H1 (cell line): ENCODE results near the gene LMTK3. TPM values are rescaled to one million over a fixed set of nuclear protein-coding genes. Genes with fewer than 3 reads are reported as not detected.

Source experiments
- CTCF ChIA-PET: fragments of 300-600 bp; sonication (Branson Sonifier 250); formaldehyde crosslinking; loops from one replicate; lab custom pipeline; 2021; ENCODE audit not compliant: partially characterized antibody; lab: Charles Lee
- POLR2A ChIA-PET: fragments of 300-600 bp; sonication (Branson Sonifier 250); formaldehyde crosslinking; loops from one replicate; lab custom pipeline; 2021; ENCODE audit warnings: inconsistent platforms; ENCODE audit not compliant: partially characterized antibody; lab: Charles Lee
- DNase-seq, 2 experiments: peaks; one replicate each; pipeline versions ENCODE4 v3.0.0 to v3.0.0-alpha.2; 2010 to 2022; ENCODE audit warnings: low spot score in 2 of 2, low read depth in 1 of 2, mixed read lengths in 1 of 2
- FAIRE-seq: peaks from 2 replicates; lab custom pipeline; 2011; peaks lifted over from hg19 to GRCh38; lab: Jason Lieb, UNC
- H2AFZ ChIP-seq: 2 replicates; pipeline ENCODE4 v1.8.1; 2012; ENCODE audit warnings: low read length, inconsistent platforms
- H2AK5ac ChIP-seq: 2 replicates; pipeline ENCODE4 v1.6.1; 2013; ENCODE audit warnings: low read depth, low read length
- H2BK120ac ChIP-seq: replicated peaks from 2 replicates; pipeline ENCODE3; 2013; ENCODE audit warnings: low read depth, low read length, inconsistent platforms
- H2BK12ac ChIP-seq: 2 replicates; pipeline ENCODE4 v1.6.1; 2013; ENCODE audit warnings: low read depth, low read length
- H2BK15ac ChIP-seq: 2 replicates; pipeline ENCODE4 v1.6.1; 2013; ENCODE audit warnings: low read length
- H2BK20ac ChIP-seq: 2 replicates; pipeline ENCODE4 v1.6.1; 2013; ENCODE audit warnings: low read length
- H2BK5ac ChIP-seq: 2 replicates; pipeline ENCODE4 v1.6.1; 2013; ENCODE audit warnings: low read depth, low read length
- H3K14ac ChIP-seq: 2 replicates; pipeline ENCODE4 v1.6.1; 2013; ENCODE audit warnings: inconsistent platforms; ENCODE audit not compliant: insufficient read length
- H3K18ac ChIP-seq: 2 replicates; pipeline ENCODE4 v1.6.1; 2013; ENCODE audit warnings: low read length; ENCODE audit errors: extremely low read depth
- H3K23ac ChIP-seq: 2 replicates; pipeline ENCODE4 v1.6.1; 2013; ENCODE audit warnings: inconsistent platforms; ENCODE audit not compliant: insufficient read length
- H3K23me2 ChIP-seq: 2 replicates; pipeline ENCODE4 v1.6.1; 2013; ENCODE audit warnings: low read depth, low read length
- H3K27ac ChIP-seq: 2 replicates; pipeline ENCODE4 v1.6.1; 2011; ENCODE audit warnings: low read depth, low read length, inconsistent platforms
- H3K27me3 ChIP-seq, 4 experiments: replicated peaks in 1 of 4; 1 replicate in 1 of 4; 2 replicates in 3 of 4; pipeline versions ENCODE4 v1.6.1 to v1.8.1; 2011 to 2013; ENCODE audit warnings: low read length in 3 of 4, mild to moderate bottlenecking in 3 of 4, inconsistent platforms in 2 of 4, mixed read lengths in 2 of 4, moderate library complexity in 1 of 4; ENCODE audit not compliant: control insufficient read depth in 3 of 4, insufficient read depth in 3 of 4; ENCODE audit errors: extremely low read depth in 1 of 4
- H3K36me3 ChIP-seq, 4 experiments: 2 replicates each; pipeline versions ENCODE4 v1.6.1 to v1.8.1; 2011 to 2013; ENCODE audit warnings: mild to moderate bottlenecking in 4 of 4, low read length in 3 of 4, moderate library complexity in 2 of 4, control low read depth in 1 of 4, inconsistent platforms in 1 of 4; ENCODE audit not compliant: insufficient read depth in 4 of 4, control insufficient read depth in 2 of 4
- H3K4ac ChIP-seq: replicated peaks from 2 replicates; pipeline ENCODE3; 2013; ENCODE audit warnings: low read length, low read depth, mixed read lengths, inconsistent platforms; ENCODE audit not compliant: insufficient read length
- H3K4me1 ChIP-seq, 4 experiments: replicated peaks in 1 of 4; 1 replicate in 1 of 4; 2 replicates in 3 of 4; pipeline versions ENCODE4 v1.6.1 to v1.8.1; 2011 to 2013; ENCODE audit warnings: low read length in 3 of 4, inconsistent platforms in 2 of 4, mixed read lengths in 1 of 4; ENCODE audit not compliant: insufficient read depth in 4 of 4, control insufficient read depth in 3 of 4
- H3K4me2 ChIP-seq, 2 experiments: 2 replicates each; pipeline versions ENCODE4 v1.6.1 to v1.8.1; 2011 to 2013; ENCODE audit warnings: low read depth in 2 of 2, low read length in 2 of 2, control low read depth in 1 of 2, inconsistent platforms in 1 of 2, mild to moderate bottlenecking in 1 of 2; ENCODE audit not compliant: insufficient read depth in 1 of 2
- H3K4me3 ChIP-seq, 4 experiments: fragments of 200-600, 300-600 bp in 1 of 4; sonication (generic), shearing (Covaris generic), sonication (Bioruptor Twin) in 1 of 4; 2 replicates each; pipeline versions ENCODE4 v1.5.1 to v1.8.1; 2011 to 2016; ENCODE audit warnings: low read length in 4 of 4, low read depth in 3 of 4, control low read depth in 2 of 4, inconsistent platforms in 2 of 4, mild to moderate bottlenecking in 2 of 4, mixed read lengths in 1 of 4, moderate library complexity in 1 of 4; ENCODE audit not compliant: insufficient read depth in 2 of 4; ENCODE audit errors: extremely low read depth in 1 of 4
- H3K56ac ChIP-seq: replicated peaks from 2 replicates; pipeline ENCODE3; 2013; ENCODE audit warnings: low read depth, mild to moderate bottlenecking, mixed read lengths, low read length, inconsistent platforms; ENCODE audit not compliant: insufficient read length
- H3K79me1 ChIP-seq: 2 replicates; pipeline ENCODE4 v1.6.1; 2013; ENCODE audit warnings: low read depth, low read length, control low read depth
- H3K79me2 ChIP-seq, 2 experiments: 2 replicates each; pipeline versions ENCODE4 v1.6.1 to v1.8.1; 2012 to 2013; ENCODE audit warnings: low read length in 2 of 2, mild to moderate bottlenecking in 2 of 2, inconsistent platforms in 1 of 2; ENCODE audit not compliant: insufficient read depth in 2 of 2, control insufficient read depth in 1 of 2
- H3K9ac ChIP-seq, 4 experiments: replicated peaks in 1 of 4; 1 replicate in 1 of 4; 2 replicates in 3 of 4; pipeline versions ENCODE4 v1.6.1 to v1.8.1; 2011 to 2013; ENCODE audit warnings: low read depth in 3 of 4, low read length in 3 of 4, control low read depth in 2 of 4, mild to moderate bottlenecking in 2 of 4, moderate library complexity in 2 of 4, inconsistent platforms in 1 of 4; ENCODE audit errors: extremely low read depth in 1 of 4
- H3K9me3 ChIP-seq, 2 experiments: 2 replicates each; pipeline versions ENCODE4 v1.6.1 to v1.8.1; 2012 to 2013; ENCODE audit warnings: mild to moderate bottlenecking in 2 of 2, moderate library complexity in 2 of 2, control low read depth in 1 of 2, inconsistent platforms in 1 of 2, low read depth in 1 of 2, low read length in 1 of 2, mixed read lengths in 1 of 2; ENCODE audit not compliant: insufficient read depth in 2 of 2
- H4K20me1 ChIP-seq, 2 experiments: replicated peaks in 1 of 2; 2 replicates each; pipeline versions ENCODE3 to v1.8.1; 2011 to 2013; ENCODE audit warnings: inconsistent platforms in 2 of 2, low read length in 2 of 2, mild to moderate bottlenecking in 1 of 2; ENCODE audit not compliant: insufficient read depth in 2 of 2, control insufficient read depth in 1 of 2
- H4K5ac ChIP-seq: 2 replicates; pipeline ENCODE4 v1.6.1; 2013; ENCODE audit warnings: low read length, low read depth, mixed read lengths, inconsistent platforms; ENCODE audit not compliant: insufficient read length
- H4K8ac ChIP-seq: 2 replicates; pipeline ENCODE4 v1.8.0; 2013; ENCODE audit warnings: mild to moderate bottlenecking, moderate library complexity, low read length, inconsistent platforms; ENCODE audit not compliant: insufficient read depth; ENCODE audit errors: extremely low read depth
- H4K91ac ChIP-seq: replicated peaks from 2 replicates; pipeline ENCODE3; 2013; ENCODE audit warnings: low read length, mixed read lengths, inconsistent platforms; ENCODE audit not compliant: insufficient read length
- ASH2L ChIP-seq: fragments of 200-600, 300-600 bp; sonication (generic); IDR thresholded peaks from one replicate; pipeline ENCODE4 v1.7.1; 2017; ENCODE audit warnings: low read length
- CBX8 ChIP-seq: fragments of 300-800, 300-1000 bp; sonication (generic); IDR thresholded peaks from 2 replicates; pipeline ENCODE4 v1.7.1; 2016; ENCODE audit warnings: low read depth, low read length, borderline replicate concordance
- GABPA ChIP-seq: IDR thresholded peaks from 2 replicates; pipeline ENCODE4 v1.6.1; 2011; ENCODE audit warnings: mild to moderate bottlenecking, low read length, moderate library complexity, borderline replicate concordance; ENCODE audit not compliant: insufficient read depth
- HDAC2 ChIP-seq, 2 experiments: fragments of 300-600 bp in 1 of 2; sonication (generic) in 1 of 2; IDR thresholded peaks; 2 replicates each; pipeline ENCODE4 v1.6.1; 2011 to 2012; ENCODE audit warnings: low read depth in 2 of 2, low read length in 2 of 2, mild to moderate bottlenecking in 2 of 2, moderate library complexity in 2 of 2, borderline replicate concordance in 1 of 2, inconsistent platforms in 1 of 2
- KDM5A ChIP-seq: fragments of 200-600 bp; IDR thresholded peaks from 2 replicates; pipeline ENCODE4 v1.7.1; 2012; ENCODE audit warnings: mild to moderate bottlenecking, low read length, inconsistent platforms, mixed read lengths
- POLR2AphosphoS5 ChIP-seq: IDR thresholded peaks from 2 replicates; pipeline ENCODE4 v1.6.1; 2011; ENCODE audit warnings: low read depth, low read length
- POU5F1 ChIP-seq: IDR thresholded peaks from 2 replicates; pipeline ENCODE4 v1.6.1; 2011; ENCODE audit warnings: low read depth, mild to moderate bottlenecking, low read length, moderate library complexity
- RBBP5 ChIP-seq: IDR thresholded peaks from 2 replicates; pipeline ENCODE4 v1.7.1; 2012; ENCODE audit warnings: low read depth, mild to moderate bottlenecking, inconsistent platforms, low read length, moderate library complexity, borderline replicate concordance
- SAP30 ChIP-seq: fragments of 300-600 bp; sonication (generic); IDR thresholded peaks from 2 replicates; pipeline ENCODE4 v1.7.1; 2012; ENCODE audit warnings: low read length, moderate library complexity, mild to moderate bottlenecking, inconsistent platforms; ENCODE audit not compliant: insufficient read depth, insufficient replicate concordance
- SUZ12 ChIP-seq: fragments of 200-600 bp; sonication (generic); IDR thresholded peaks from 2 replicates; pipeline ENCODE4 v1.6.1; 2012; ENCODE audit warnings: mild to moderate bottlenecking, inconsistent platforms, low read length, moderate library complexity, mixed read lengths
- YY1 ChIP-seq: IDR thresholded peaks from 2 replicates; pipeline ENCODE4 v1.6.1; 2011; ENCODE audit warnings: low read depth, mild to moderate bottlenecking, low read length
- ZNF274 ChIP-seq: IDR thresholded peaks from 2 replicates; pipeline ENCODE4 v1.7.0; 2012; ENCODE audit warnings: low read length, borderline replicate concordance; ENCODE audit errors: extremely low read depth
- WGBS, 2 experiments: shearing (Covaris generic) in 1 of 2; methylation state at CpG; one replicate each; pipeline versions ENCODE4 v1.1.6 to v1.1.7; 2013 to 2015; ENCODE audit warnings: low lambda C conversion rate in 2 of 2, mixed read lengths in 2 of 2, inconsistent platforms in 1 of 2, low coverage in 1 of 2, missing lambda C conversion rate in 1 of 2; ENCODE audit not compliant: insufficient replicate concordance in 2 of 2, insufficient coverage in 1 of 2, insufficient read length in 1 of 2; ENCODE audit errors: extremely low coverage in 1 of 2, missing lambda C conversion rate in 1 of 2; 5-methylcytosine and 5-hydroxymethylcytosine counted together
- polyA plus RNA-seq, 7 experiments: library from polyadenylated mRNA; depleted of rRNA in 3 of 7; stranded (reverse) in 5 of 7; unstranded in 2 of 7; fragments of >200 nt in 5 of 7; fragments of 200-250 nt in 2 of 7; gene quantifications; 1 replicate in 5 of 7; 2 replicates in 1 of 7; 4 replicates in 1 of 7; pipeline versions ENCODE4 v1.2.1 to v1.2.3, GENCODE V29; 2011 to 2013; ENCODE audit warnings: missing spikeins in 2 of 7, mixed read lengths in 2 of 7
- total RNA-seq: library from RNA; stranded (reverse); fragmentation: NEBNext Ultra II Directional; extraction: Animal tissue kit (Norgen Biotek cat#: 25700); gene quantifications from 2 replicates; pipeline ENCODE4 v1.2.1, GENCODE V29; 2021
- TF ChIP-seq, protein P1 (sequence below): IDR thresholded peaks from 2 replicates; pipeline ENCODE4 v1.6.1; 2012; ENCODE audit warnings: inconsistent platforms

LMTK3 gene
- total and polyA plus RNA-seq, 2 of the 8 experiments (the other 6 are each of a cell fraction or from before 2014, with no cell fraction given), result 2.7 to 12.4 TPM

DNA sequence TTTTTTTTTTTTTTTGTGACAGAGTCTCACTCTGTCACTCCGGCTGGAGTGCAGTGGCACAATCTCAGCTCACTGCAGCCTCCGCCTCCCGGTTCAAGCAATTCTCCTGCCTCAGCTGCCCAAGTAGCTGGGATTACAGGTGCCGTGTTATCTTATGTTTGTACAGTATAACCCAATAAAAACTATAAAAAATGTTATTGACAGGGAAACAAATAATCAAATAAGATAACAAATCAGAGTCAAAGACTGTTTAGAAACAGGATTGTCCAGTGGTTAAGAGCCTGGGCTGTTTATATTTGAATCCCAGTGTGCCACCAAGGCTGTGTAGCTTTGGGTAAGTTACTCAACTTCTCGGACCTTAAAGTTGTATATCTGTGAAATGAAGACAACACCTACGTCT is 19.1 kb upstream of the LMTK3 start:
- Histone ChIP-seq H2BK120ac (no peak overlapping the region), H3K4me2 (no peak overlapping the region), H2AFZ (no peak overlapping the region), H3K9ac (no peak overlapping the region), H4K5ac (no peak overlapping the region), H3K27ac (no peak overlapping the region), H3K23me2 (no peaks in the 10 kb centered on the region), H3K23ac (no peak overlapping the region), H2BK5ac (no peak overlapping the region), H4K91ac (no peak overlapping the region), H3K4me1 (0 out of 7 replicates have a peak, but pooled peaks cover 0 to 2% (median 0%) of the 10 kb centered on the region in 4 experiments), H3K27me3 (no peaks in the 10 kb centered on the region), H3K9me3 (peaks cover 7% of the 10 kb centered on the region in 2 experiments; a peak in 2 of 4 replicates), H2BK12ac (no peak overlapping the region), H3K79me2 (no peaks in the 10 kb centered on the region), H4K20me1 (no peaks in the 10 kb centered on the region), H4K8ac (no peak overlapping the region), H3K4ac (no peak overlapping the region), H3K36me3 (no peaks in the 10 kb centered on the region), H2BK15ac (no peak overlapping the region), H2AK5ac (no peak overlapping the region), H3K79me1 (no peaks in the 10 kb centered on the region), H2BK20ac (no peak overlapping the region), H3K14ac (no peak overlapping the region), H3K18ac (no peak overlapping the region), H3K4me3 (no peak overlapping the region), H3K56ac (no peak overlapping the region)
- ChIA-PET CTCF (interaction anchor here (1.0 to 1.3 kb wide), 4 partner anchors 15 to 824 kb away, joined by 3 to 4 read pairs (median 3); no protein-coding TSS in a partner anchor), POLR2A (interaction anchor here (1.6 kb wide), 1 partner anchor 17 kb away, joined by 3 read pairs; no protein-coding TSS in a partner anchor)
- DNase-seq (no peak), FAIRE-seq (no peak)
- 96% methylated on average over 6 of the region's 6 CpGs; no CpG with 5 or more reads in 1 of the 2 experiments for WGBS, 2 experiments
- TF ChIP-seq YY1, result no peak
- no peak for TF ChIP-seq CBX8
- no peak for TF ChIP-seq SAP30
- TF ChIP-seq RBBP5, result no peak
- no peak for TF ChIP-seq KDM5A
- TF ChIP-seq HDAC2 (IDR thresholded peaks at IDR 0.05; ENCODE audit: borderline replicate concordance in 1 of 2, low read depth in 2 of 2, low read length in 2 of 2), result no peak
- TF ChIP-seq, protein P1, sequence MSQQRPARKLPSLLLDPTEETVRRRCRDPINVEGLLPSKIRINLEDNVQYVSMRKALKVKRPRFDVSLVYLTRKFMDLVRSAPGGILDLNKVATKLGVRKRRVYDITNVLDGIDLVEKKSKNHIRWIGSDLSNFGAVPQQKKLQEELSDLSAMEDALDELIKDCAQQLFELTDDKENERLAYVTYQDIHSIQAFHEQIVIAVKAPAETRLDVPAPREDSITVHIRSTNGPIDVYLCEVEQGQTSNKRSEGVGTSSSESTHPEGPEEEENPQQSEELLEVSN, result no peak
- no peak for TF ChIP-seq ZNF274
- TF ChIP-seq POLR2AphosphoS5, result no peak
- no peak for TF ChIP-seq GABPA
- no peak for TF ChIP-seq POU5F1
- no peak for TF ChIP-seq SUZ12
- TF ChIP-seq ASH2L, result no peak
